ENCODE measurements around the gene DIPK1A. TPM values are rescaled to one million over a fixed set of nuclear protein-coding genes. Genes with fewer than 3 reads are reported as not detected.
"Not testable (repeated sequence)": the region's sequence is repeated elsewhere in the genome, so short reads cannot be mapped to it uniquely, and the experiment has no call there.

Gene DIPK1A
- total RNA-seq, 2 donors from 2014 or later, result 2.2 to 4.2 TPM

- Mint-ChIP-seq H3K4me1 (ENCODE audit: low read depth in 2 of 2) (peaks cover 15 to 25% of the 10 kb centered on the region in 2 donors), H3K36me3 (no peaks in the 10 kb centered on the region), H3K27ac (no peak overlapping the region), H3K4me3 (no peak overlapping the region), H3K9me3 (no peaks in the 10 kb centered on the region), H3K27me3 (no peaks in the 10 kb centered on the region)
- no peak for ATAC-seq
- DNase-seq (ENCODE audit: low spot score), result no peak
These were observed 31.6 kb upstream of the DIPK1A start for GRCh38 chr1:92992877-92993276.

- Mint-ChIP-seq H3K9me3 (no peaks in the 10 kb centered on the region), H3K4me1 (ENCODE audit: low read depth in 2 of 2) (peaks cover 15 to 25% of the 10 kb centered on the region in 2 donors), H3K27ac (peak overlapping the region in 1 of 2 donors; percentile 42), H3K4me3 (peak overlapping the region; percentile 13), H3K27me3 (no peaks in the 10 kb centered on the region), H3K36me3 (no peaks in the 10 kb centered on the region)
- no peak for ATAC-seq
- DNase-seq (ENCODE audit: low spot score), result no peak
These were observed 30.8 kb upstream of the DIPK1A start for GRCh38 chr1:92992054-92992453.

GRCh38 chr1:92990828-92991227, 29.6 kb upstream of the DIPK1A start:
- no peak for DNase-seq (ENCODE audit: low spot score)

GRCh38 chr1:92989936-92990583, 28.8 kb upstream of the DIPK1A start:
- no peak for ATAC-seq
- no peak for DNase-seq (ENCODE audit: low spot score)
- peaks cover 15 to 25% of the 10 kb centered on the region in 2 donors for H3K4me1 Mint-ChIP-seq (ENCODE audit: low read depth in 2 of 2)
- no peaks in the 10 kb centered on the region for H3K36me3 Mint-ChIP-seq
- H3K4me3 Mint-ChIP-seq, result peak overlapping the region; percentile 24
- H3K9me3 Mint-ChIP-seq, result no peaks in the 10 kb centered on the region
- H3K27me3 Mint-ChIP-seq, result no peaks in the 10 kb centered on the region
- H3K27ac Mint-ChIP-seq, result peak overlapping the region in 1 of 2 donors; percentile 32

More at GRCh38 chr1:92990828-92991227, 29.6 kb upstream of the DIPK1A start:
- Mint-ChIP-seq H3K27me3 (no peaks in the 10 kb centered on the region), H3K4me3 (peak overlapping the region; percentile 40), H3K36me3 (no peaks in the 10 kb centered on the region), H3K27ac (peak overlapping the region; percentile 28 to 69), H3K4me1 (ENCODE audit: low read depth in 2 of 2) (peaks cover 15 to 25% of the 10 kb centered on the region in 2 donors), H3K9me3 (no peaks in the 10 kb centered on the region)
- ATAC-seq, result peak in 1 of 2 donors; percentile 54

- Mint-ChIP-seq H3K4me3 (no peak overlapping the region), H3K27me3 (no peaks in the 10 kb centered on the region), H3K27ac (peak overlapping the region in 1 of 2 donors; percentile 32), H3K4me1 (ENCODE audit: low read depth in 2 of 2) (peaks cover 15 to 25% of the 10 kb centered on the region in 2 donors), H3K36me3 (no peaks in the 10 kb centered on the region), H3K9me3 (no peaks in the 10 kb centered on the region)
- no peak for ATAC-seq
- DNase-seq (ENCODE audit: low spot score), result no peak
These were observed 28.0 kb upstream of the DIPK1A start for GRCh38 chr1:92989253-92989652.

GRCh38 chr1:92987462-92987861, 26.2 kb upstream of the DIPK1A start:
- DNase-seq (ENCODE audit: low spot score) (no peak), ATAC-seq (no peak)
- no peaks in the 10 kb centered on the region for H3K9me3 Mint-ChIP-seq
- H3K27ac Mint-ChIP-seq, result no peak overlapping the region
- no peaks in the 10 kb centered on the region for H3K36me3 Mint-ChIP-seq
- no peaks in the 10 kb centered on the region for H3K27me3 Mint-ChIP-seq
- peaks cover 15 to 25% of the 10 kb centered on the region in 2 donors for H3K4me1 Mint-ChIP-seq (ENCODE audit: low read depth in 2 of 2)
- no peak overlapping the region for H3K4me3 Mint-ChIP-seq

GRCh38 chr1:92985101-92985500, 23.8 kb upstream of the DIPK1A start:
- H3K27ac Mint-ChIP-seq, result no peak overlapping the region
- H3K36me3 Mint-ChIP-seq, result no peaks in the 10 kb centered on the region
- H3K4me3 Mint-ChIP-seq, result no peak overlapping the region
- no peak for DNase-seq (ENCODE audit: low spot score)
- H3K27me3 Mint-ChIP-seq, result no peaks in the 10 kb centered on the region
- ATAC-seq, result no peak
- H3K4me1 Mint-ChIP-seq (ENCODE audit: low read depth in 2 of 2), result peaks cover 11 to 23% of the 10 kb centered on the region in 2 donors
- H3K9me3 Mint-ChIP-seq, result no peaks in the 10 kb centered on the region

GRCh38 chr1:92980732-92981647, 19.7 kb upstream of the DIPK1A start:
- Mint-ChIP-seq H3K4me3 (peak overlapping the region; percentile 64), H3K9me3 (no peaks in the 10 kb centered on the region), H3K4me1 (ENCODE audit: low read depth in 2 of 2) (peaks cover 12 to 13% of the 10 kb centered on the region in 2 donors), H3K36me3 (no peaks in the 10 kb centered on the region), H3K27ac (peak overlapping the region; percentile 81 to 88), H3K27me3 (no peaks in the 10 kb centered on the region)
- no peak for DNase-seq (ENCODE audit: low spot score)
- ATAC-seq, result peak; percentile 73 to 74

- Mint-ChIP-seq H3K9me3 (no peaks in the 10 kb centered on the region), H3K36me3 (no peaks in the 10 kb centered on the region), H3K27ac (peak overlapping the region; percentile 4 to 40), H3K4me1 (ENCODE audit: low read depth in 2 of 2) (peaks cover 10 to 16% of the 10 kb centered on the region in 2 donors), H3K27me3 (no peaks in the 10 kb centered on the region), H3K4me3 (no peak overlapping the region)
- DNase-seq (ENCODE audit: low spot score) (no peak), ATAC-seq (peak in 1 of 2 donors; percentile 31)
These were observed 14.4 kb upstream of the DIPK1A start for GRCh38 chr1:92975551-92976232.

GRCh38 chr1:92974112-92974511, 12.8 kb upstream of the DIPK1A start:
- H3K4me3 Mint-ChIP-seq; H3K27me3 Mint-ChIP-seq; ATAC-seq; DNase-seq (ENCODE audit: low spot score); H3K9me3 Mint-ChIP-seq; H3K27ac Mint-ChIP-seq; H3K36me3 Mint-ChIP-seq: not testable (repeated sequence)
- peaks cover 9 to 10% of the 10 kb centered on the region in 2 donors for H3K4me1 Mint-ChIP-seq (ENCODE audit: low read depth in 2 of 2)

- Mint-ChIP-seq H3K4me1 (ENCODE audit: low read depth in 2 of 2) (peaks cover 9 to 14% of the 10 kb centered on the region in 2 donors), H3K27me3 (no peaks in the 10 kb centered on the region), H3K9me3 (no peaks in the 10 kb centered on the region), H3K4me3 (no peak overlapping the region), H3K27ac (no peak overlapping the region), H3K36me3 (no peaks in the 10 kb centered on the region)
- ATAC-seq, result no peak
- DNase-seq (ENCODE audit: low spot score), result no peak
These were observed 12.1 kb upstream of the DIPK1A start for GRCh38 chr1:92973203-92973897.

GRCh38 chr1:92972409-92973129, 11.3 kb upstream of the DIPK1A start:
- no peak for DNase-seq (ENCODE audit: low spot score)
- Mint-ChIP-seq H3K27ac (no peak overlapping the region), H3K36me3 (no peaks in the 10 kb centered on the region), H3K4me1 (ENCODE audit: low read depth in 2 of 2) (peaks cover 5 to 18% of the 10 kb centered on the region in 2 donors), H3K27me3 (no peaks in the 10 kb centered on the region), H3K4me3 (no peak overlapping the region), H3K9me3 (no peaks in the 10 kb centered on the region)
- no peak for ATAC-seq

- H3K9me3 Mint-ChIP-seq; H3K27ac Mint-ChIP-seq; ATAC-seq; H3K36me3 Mint-ChIP-seq; H3K27me3 Mint-ChIP-seq; H3K4me3 Mint-ChIP-seq; DNase-seq (ENCODE audit: low spot score): not testable (repeated sequence)
- peaks cover 4 to 18% of the 10 kb centered on the region in 2 donors for H3K4me1 Mint-ChIP-seq (ENCODE audit: low read depth in 2 of 2)
These were observed 10.7 kb upstream of the DIPK1A start for GRCh38 chr1:92971932-92972331.

All from natural killer cell treated with Interleukin-12 subunit alpha and Interleukin-12 subunit beta and Interleukin-15 and Interleukin-18, amount 100 ng/mL, for 72 hours (primary cell).